Stimulated activated CD8-positive, alpha-beta memory T cell treated with anti-CD3 and anti-CD28 coated beads, Interleukin-15, amount 100 ng/mL, for 1 hour (primary cell): ENCODE measurements around the gene ANKRD17.
"Not testable (repeated sequence)": the region's sequence is repeated elsewhere in the genome, so short reads cannot be mapped to it uniquely, and the experiment has no call there.

Experiments
- DNase-seq: peaks from one replicate; pipeline ENCODE4 v3.0.0-alpha.2; 2020; ENCODE audit warnings: low read depth

ANKRD17 gene

GRCh38 chr4:73258686-73259570 is at the start of gene ANKRD17:
Gene ANKRD17, minus strand, starts transcription at chr4:73258798. Its CDS starts 130 bp downstream, at chr4:73258668.
- DNase-seq, result peak; percentile 79

- no peak for DNase-seq
Measured at GRCh38 chr4:73308286-73308685, 49.7 kb upstream of the ANKRD17 start.

GRCh38 chr4:73303711-73304110 is 45.1 kb upstream of the ANKRD17 start:
- no peak for DNase-seq

DNA sequence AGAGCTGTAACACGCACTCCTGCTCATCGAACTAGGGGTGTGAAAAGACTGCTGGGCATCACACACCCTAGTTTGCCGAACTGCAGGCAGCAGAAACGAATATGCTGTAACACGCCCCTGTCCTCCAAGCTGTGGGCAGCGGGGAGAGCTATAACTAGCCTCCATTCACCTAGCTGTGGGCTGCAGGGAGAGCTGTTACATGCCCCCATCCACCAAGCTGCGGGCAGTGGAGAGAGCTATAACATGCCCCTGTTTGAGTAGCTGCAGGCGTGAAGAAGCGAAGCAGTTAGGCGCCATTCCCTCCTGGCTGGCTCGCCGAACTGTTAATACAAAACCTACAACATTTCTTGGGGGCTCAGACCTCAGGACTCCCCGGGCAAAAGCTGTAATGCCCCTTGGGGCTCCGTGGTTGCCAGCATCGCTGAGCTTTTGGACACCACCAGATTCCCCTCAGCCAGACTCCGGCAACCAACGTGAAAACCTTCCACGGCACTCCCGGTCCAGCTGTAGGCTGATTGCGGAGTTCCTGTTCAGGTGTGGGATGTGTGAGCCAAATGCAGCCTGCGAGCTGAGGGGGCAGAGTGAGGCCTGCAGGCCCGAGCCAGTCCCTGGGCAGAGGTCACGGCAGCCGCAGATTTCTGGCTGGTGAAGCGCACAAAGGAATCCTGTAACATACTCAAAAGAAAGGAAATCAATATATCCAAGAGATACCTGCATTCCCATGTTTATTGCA is 41.1 kb upstream of the ANKRD17 start:
- no peak for DNase-seq

DNA sequence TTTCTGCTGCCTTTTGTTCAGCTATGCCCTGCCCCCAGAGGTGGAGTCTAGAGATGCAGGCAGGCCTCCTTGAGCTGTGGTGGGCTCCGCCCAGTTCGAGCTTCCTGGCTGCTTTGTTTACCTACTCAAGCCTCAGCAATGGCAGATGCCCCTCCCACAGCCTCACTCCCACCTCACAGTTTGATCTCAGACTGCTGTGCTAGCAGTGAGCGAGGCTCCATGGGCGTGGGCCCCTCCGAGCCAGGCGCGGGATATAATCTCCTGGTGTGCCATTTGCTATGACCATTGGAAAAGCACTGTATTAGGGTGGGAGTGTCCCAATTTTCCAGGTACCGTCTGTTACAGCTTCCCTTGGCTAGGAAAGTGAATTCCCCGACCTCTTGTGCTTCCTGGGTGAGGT is 34.1 kb upstream of the ANKRD17 start:
- DNase-seq, result not testable (repeated sequence)

DNA sequence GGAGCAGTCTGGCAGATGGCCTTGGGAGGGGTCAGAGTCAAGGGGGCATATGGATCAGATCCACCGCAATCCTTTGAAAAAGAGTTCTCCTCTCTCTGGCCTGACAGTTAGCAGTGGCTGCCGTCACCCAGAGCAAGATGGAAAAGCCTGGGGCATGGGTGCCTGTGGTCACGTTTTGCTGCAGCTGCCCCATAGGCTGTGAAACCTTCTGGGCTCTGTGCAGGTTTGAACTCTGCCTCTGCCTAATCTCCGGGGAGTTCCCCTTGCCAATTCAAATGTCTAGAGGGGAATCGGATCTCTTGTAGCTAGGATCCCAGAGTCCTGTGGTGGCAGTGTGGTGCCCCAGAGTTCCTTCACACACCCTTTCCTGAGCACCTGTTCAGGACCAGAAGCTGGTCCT is 23.4 kb upstream of the ANKRD17 start:
- DNase-seq, result no peak

DNA sequence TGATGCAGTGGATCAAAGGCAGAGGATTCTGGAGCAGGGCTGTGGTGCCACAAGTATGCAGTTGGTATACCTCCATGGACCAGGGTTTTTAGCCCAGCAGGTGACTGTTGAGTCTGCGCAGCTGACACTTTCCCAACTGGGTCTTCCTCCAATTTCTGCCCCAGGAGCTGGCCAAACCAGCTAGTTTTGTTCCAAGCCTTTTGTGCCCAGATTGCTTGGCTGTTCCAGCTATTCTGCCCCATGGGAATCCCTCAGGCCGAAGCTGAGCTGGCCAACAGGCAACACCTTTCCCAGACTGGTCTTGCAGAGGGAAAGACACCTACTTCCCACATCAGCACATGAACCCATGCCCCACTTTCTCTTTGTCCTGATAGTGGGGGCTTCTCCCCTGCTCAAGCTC is 22.8 kb upstream of the ANKRD17 start:
- no peak for DNase-seq

- DNase-seq, result no peak
Measured at GRCh38 chr4:73277201-73277600, 18.6 kb upstream of the ANKRD17 start.

- DNase-seq, result no peak
Measured at GRCh38 chr4:73275318-73275654, 16.7 kb upstream of the ANKRD17 start.

GRCh38 chr4:73272816-73273215 is 14.2 kb upstream of the ANKRD17 start:
- DNase-seq, result no peak

GRCh38 chr4:73267050-73267449 is 8.5 kb upstream of the ANKRD17 start:
- DNase-seq, result no peak

- DNase-seq, result no peak
Measured at GRCh38 chr4:73259571-73260090, 1.0 kb upstream of the ANKRD17 start.

- no peak for DNase-seq
Measured at GRCh38 chr4:73258436-73258685, 237 bp downstream of the ANKRD17 start.

DNA sequence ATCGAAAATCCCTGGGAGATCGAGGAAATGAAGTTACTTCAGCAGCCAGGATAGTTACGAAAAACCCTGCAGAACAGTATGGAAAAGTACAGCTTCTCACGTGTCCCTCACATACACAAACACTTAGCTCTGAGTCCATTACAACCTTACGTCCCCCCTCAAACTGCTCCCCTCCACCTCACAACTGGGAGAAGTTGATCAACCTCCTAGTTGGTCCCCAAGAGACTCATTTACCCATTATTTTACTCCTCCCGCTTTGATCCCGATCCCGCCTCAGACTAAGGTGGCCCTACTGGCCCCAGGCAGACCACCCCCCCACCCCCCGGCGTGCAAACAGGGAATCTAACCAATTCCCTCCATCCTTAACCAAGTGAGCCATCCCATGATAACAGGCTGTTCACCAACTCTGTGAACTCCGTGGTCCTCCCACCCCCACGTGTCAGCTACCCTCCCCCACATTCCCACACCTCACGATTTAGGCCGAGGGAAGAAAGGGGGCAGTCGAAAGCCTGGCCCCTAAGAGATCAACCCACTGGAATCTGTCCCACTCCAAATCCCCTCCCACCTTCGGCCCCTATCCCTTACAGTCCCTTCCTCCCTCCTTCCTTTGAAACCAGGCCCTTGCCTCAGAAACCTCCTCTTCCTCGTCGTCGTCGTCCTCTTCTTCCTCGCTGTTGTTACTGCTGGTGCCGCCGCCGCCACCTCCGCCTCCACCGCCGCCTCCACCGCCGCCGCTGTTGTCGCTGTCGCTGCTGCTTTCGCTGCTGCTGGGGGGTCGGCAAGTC is 755 bp downstream of the ANKRD17 start:
- DNase-seq, result peak; percentile 1

- peak; percentile 35 for DNase-seq
Measured at GRCh38 chr4:73257234-73257633, 1.4 kb downstream of the ANKRD17 start.

GRCh38 chr4:73255847-73256246 is 2.8 kb downstream of the ANKRD17 start:
- DNase-seq, result not testable (repeated sequence)

DNA sequence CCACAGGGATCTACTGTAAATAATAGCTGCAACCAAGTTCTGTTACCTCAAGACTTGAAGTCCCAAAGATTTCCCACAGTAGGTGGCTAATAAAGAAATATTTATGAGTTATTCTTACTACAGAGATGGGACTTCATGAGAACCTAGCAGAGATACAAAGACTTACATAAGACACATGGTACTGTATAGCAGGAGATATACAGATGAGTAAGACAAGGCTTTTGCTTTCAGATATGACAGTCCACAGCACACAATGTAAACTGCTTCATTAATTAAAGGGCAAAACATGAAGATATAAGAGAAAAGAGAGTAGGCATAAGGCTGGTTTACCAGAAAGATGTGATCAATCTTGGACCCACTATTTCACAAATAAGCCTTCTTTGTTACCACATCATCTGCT is 6.6 kb downstream of the ANKRD17 start:
- no peak for DNase-seq

GRCh38 chr4:73251384-73251783 is 7.2 kb downstream of the ANKRD17 start:
- no peak for DNase-seq

- no peak for DNase-seq
Measured at GRCh38 chr4:73250642-73251041, 8.0 kb downstream of the ANKRD17 start.

- DNase-seq, result no peak
Measured at GRCh38 chr4:73248821-73249220, 9.8 kb downstream of the ANKRD17 start.

DNA sequence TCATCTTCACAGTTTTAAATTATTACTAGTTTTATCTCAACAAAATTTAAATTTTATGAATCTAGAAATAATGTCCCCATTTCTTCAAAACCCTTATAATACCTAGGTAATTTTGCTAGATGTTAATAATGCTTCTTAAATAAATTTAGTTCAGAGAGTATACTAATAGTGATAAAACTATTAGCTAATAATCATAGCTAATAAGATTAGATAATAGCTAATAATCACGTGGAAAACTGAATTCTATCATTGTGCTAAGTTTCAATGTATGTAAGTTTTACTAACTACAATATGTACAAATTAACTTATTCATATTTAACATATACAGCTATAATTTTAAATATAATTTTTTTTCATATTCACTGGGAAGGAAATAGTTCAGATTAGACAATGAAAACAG is 10.2 kb downstream of the ANKRD17 start:
- DNase-seq, result no peak

GRCh38 chr4:73247100-73247499 is 11.5 kb downstream of the ANKRD17 start:
- DNase-seq, result no peak

GRCh38 chr4:73245955-73246354 is 12.6 kb downstream of the ANKRD17 start:
- DNase-seq, result no peak
